Activated CD4-positive, alpha-beta memory T cell treated with anti-CD3 and anti-CD28 coated beads, Interleukin-2, amount 10 ng/mL, durations not matched to agents 7 days and 5 days (primary cell): ENCODE results near the gene ITPKA. TPM values are rescaled to one million over a fixed set of nuclear protein-coding genes. Genes with fewer than 3 reads are reported as not detected.

Experiments
- total RNA-seq, 2 experiments: library from RNA; stranded (reverse); gene quantifications; one replicate each; pipeline ENCODE4 v1.2.3, GENCODE V29; 2021

ITPKA gene
- total RNA-seq, 2 experiments from 2014 or later = 0.30 to 0.48 TPM

Other genes starting within 250 kb of the ITPKA start
- 10 to 100 TPM; 15.2 to 15.4 TPM for gene OIP5, start 161.3 kb upstream of the ITPKA start, total RNA-seq
- gene NUSAP1, start 161.0 kb upstream of the ITPKA start, total RNA-seq = 100 to 1,000 TPM; 243 to 251 TPM
- gene NDUFAF1, start 91.4 kb upstream of the ITPKA start, total RNA-seq = 10 to 100 TPM; 15.7 to 17.9 TPM
- 10 to 100 TPM; 33.9 to 37.1 TPM for gene RTF1, start 76.8 kb upstream of the ITPKA start, total RNA-seq
- 1 to 10 TPM; 5.2 to 5.5 TPM for gene LTK, start 20.0 kb downstream of the ITPKA start, total RNA-seq
- gene RPAP1, start 50.4 kb downstream of the ITPKA start, total RNA-seq = 10 to 100 TPM; 33.9 to 35.1 TPM
- 1 to 10 TPM in 1 of 2 experiments, under 1 TPM in 1; 0.98 to 1.9 TPM for gene TYRO3, start 65.3 kb downstream of the ITPKA start, total RNA-seq
- gene MGA, start 166.5 kb downstream of the ITPKA start, total RNA-seq = 10 to 100 TPM; 28.2 to 30.3 TPM